ACC112 (cell line): ENCODE measurements around the gene PLEKHA5.

ENCODE experiments used
- H2AFZ ChIP-seq: fragments of 200-600 bp; sonication (generic); one replicate; pipeline ENCODE4 v1.6.0; 2017; ENCODE audit warnings: antibody characterized with exemption, low read length; ENCODE audit not compliant: unreplicated experiment
- H3K27ac ChIP-seq: fragments of 200-600 bp; sonication (generic); 2 replicates; pipeline ENCODE4 v1.5.1; 2014; ENCODE audit warnings: low read depth, mild to moderate bottlenecking, antibody characterized with exemption, low read length, moderate library complexity
- H3K27me3 ChIP-seq: fragments of 200-600 bp; sonication (generic); 2 replicates; pipeline ENCODE4 v1.6.1; 2014; ENCODE audit warnings: mild to moderate bottlenecking, antibody characterized with exemption, low read length, moderate library complexity, mixed read lengths; ENCODE audit not compliant: insufficient read depth
- H3K36me3 ChIP-seq: fragments of 200-600 bp; sonication (generic); 2 replicates; pipeline ENCODE4 v1.6.1; 2016; ENCODE audit warnings: mild to moderate bottlenecking, antibody characterized with exemption, low read length, moderate library complexity, mixed read lengths; ENCODE audit not compliant: insufficient read depth
- H3K4me1 ChIP-seq: fragments of 200-600 bp; sonication (generic); one replicate; pipeline ENCODE4 v1.6.1; 2016; ENCODE audit warnings: low read length, mixed read lengths; ENCODE audit not compliant: insufficient read depth, unreplicated experiment, control insufficient read depth
- H3K4me3 ChIP-seq: fragments of 200-600 bp; sonication (generic); 2 replicates; pipeline ENCODE4 v1.5.1; 2014; ENCODE audit warnings: mild to moderate bottlenecking, low read depth, low read length
- H3K79me2 ChIP-seq: fragments of 200-600 bp; sonication (generic); one replicate; pipeline ENCODE4 v1.6.0; 2016; ENCODE audit warnings: low read length; ENCODE audit not compliant: control insufficient read depth, unreplicated experiment, insufficient read depth

The PLEKHA5 gene

DNA sequence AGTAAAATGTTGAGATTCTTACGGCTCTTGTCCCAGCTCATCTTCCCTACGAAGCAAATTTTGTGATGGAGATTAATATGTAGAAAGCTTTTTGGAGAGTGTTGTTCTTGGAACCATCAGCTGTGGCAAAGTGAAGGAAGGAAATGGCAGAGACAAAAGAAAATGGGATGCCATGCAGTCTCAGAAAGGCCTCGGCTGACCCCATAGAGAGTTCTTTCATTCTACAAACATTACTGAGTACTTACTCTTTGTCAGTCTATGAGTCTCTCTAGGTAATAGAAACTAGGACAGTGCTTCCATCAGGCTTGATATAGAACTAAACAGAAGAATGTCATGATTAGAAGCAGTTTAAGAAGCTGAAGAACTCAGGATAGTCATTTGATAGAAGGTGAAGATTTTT, 134.1 kb downstream of the PLEKHA5 start:
- Histone ChIP-seq H3K79me2 (no peaks in the 10 kb centered on the region), H2AFZ (no peak overlapping the region), H3K27me3 (no peaks in the 10 kb centered on the region), H3K4me3 (no peak overlapping the region), H3K36me3 (no peaks in the 10 kb centered on the region), H3K27ac (no peak overlapping the region), H3K4me1 (no peaks in the 10 kb centered on the region)

GRCh38 chr12:19273482-19274330, 144.2 kb downstream of the PLEKHA5 start:
- H3K4me1 ChIP-seq = peaks cover 18% of the 10 kb centered on the region
- no peak overlapping the region for H2AFZ ChIP-seq
- peak overlapping the region; percentile 55 for H3K27ac ChIP-seq
- peaks cover 9% of the 10 kb centered on the region; the same call in 1 of the 2 replicates for H3K36me3 ChIP-seq
- no peaks in the 10 kb centered on the region for H3K27me3 ChIP-seq
- H3K79me2 ChIP-seq = no peaks in the 10 kb centered on the region
- H3K4me3 ChIP-seq = no peak overlapping the region

DNA sequence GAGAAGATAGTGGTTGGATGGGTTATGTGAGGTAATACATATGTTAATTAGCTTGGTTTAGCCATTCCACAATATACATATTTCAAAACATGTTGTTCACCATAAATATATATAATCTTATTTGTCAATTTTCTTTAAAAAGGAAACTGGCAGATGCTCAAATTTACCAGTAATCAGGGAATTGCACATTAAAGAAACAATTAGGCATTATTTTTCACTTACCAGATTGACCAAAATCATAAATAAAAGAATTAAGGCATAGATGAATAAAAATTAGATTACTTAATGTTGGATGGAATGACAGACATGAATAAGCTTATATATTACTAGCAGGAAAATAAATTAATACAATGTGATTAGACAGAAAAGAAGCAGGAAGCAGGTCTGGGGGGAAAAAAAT, 147.2 kb downstream of the PLEKHA5 start:
- H3K27ac ChIP-seq = no peak overlapping the region
- H3K4me1 ChIP-seq = peaks cover 18% of the 10 kb centered on the region
- no peaks in the 10 kb centered on the region for H3K79me2 ChIP-seq
- H3K36me3 ChIP-seq = peaks cover 9% of the 10 kb centered on the region; the same call in 1 of the 2 replicates
- H3K4me3 ChIP-seq = no peak overlapping the region
- no peaks in the 10 kb centered on the region for H3K27me3 ChIP-seq
- H2AFZ ChIP-seq = no peak overlapping the region

DNA sequence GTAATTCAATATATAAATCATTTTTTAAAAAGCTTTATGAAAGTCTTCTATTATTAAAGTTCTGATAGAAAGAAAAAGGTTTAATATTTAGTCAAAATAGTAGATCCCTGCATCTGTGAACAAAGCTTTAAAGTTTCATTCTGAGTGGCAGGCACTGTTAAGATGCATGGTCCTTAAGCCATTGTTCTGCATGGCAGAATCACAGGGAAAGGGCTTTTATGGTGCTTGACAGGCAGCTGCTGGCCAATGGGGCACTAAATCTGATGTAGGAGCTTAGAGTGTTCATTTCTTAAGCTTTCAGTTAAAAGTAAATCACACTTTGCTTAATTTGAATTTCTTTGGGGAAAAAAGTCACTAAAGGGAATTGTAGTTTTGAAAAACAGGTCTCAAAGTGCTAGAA, 148.2 kb downstream of the PLEKHA5 start:
- Histone ChIP-seq H3K27me3 (no peaks in the 10 kb centered on the region), H3K4me3 (no peak overlapping the region), H3K27ac (no peak overlapping the region), H3K79me2 (no peaks in the 10 kb centered on the region), H3K4me1 (peaks cover 18% of the 10 kb centered on the region), H3K36me3 (peaks cover 9% of the 10 kb centered on the region; the same call in 1 of the 2 replicates), H2AFZ (no peak overlapping the region)

DNA sequence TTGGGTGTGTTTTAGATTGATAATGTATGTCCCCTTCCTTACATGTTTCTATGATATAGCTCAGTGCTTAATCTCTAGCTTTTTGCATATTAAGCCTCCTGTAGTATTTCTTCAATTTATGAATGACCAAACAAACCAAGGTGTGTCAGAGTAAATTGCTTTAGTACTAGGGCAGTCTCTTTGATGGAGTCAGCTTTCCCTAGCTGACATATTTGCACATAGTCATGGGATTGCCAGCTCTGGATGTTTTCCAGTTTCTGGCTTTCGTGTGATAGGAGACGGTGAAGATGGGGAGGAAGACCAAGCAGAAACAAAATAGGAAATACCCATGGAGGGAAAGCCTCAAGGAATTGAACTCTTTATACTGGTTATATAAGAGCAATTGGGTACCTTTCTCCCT, 148.9 kb downstream of the PLEKHA5 start:
- peaks cover 9% of the 10 kb centered on the region; the same call in 1 of the 2 replicates for H3K36me3 ChIP-seq
- no peaks in the 10 kb centered on the region for H3K79me2 ChIP-seq
- peaks cover 11% of the 10 kb centered on the region for H3K4me1 ChIP-seq
- H3K27me3 ChIP-seq = no peaks in the 10 kb centered on the region
- no peak overlapping the region for H3K4me3 ChIP-seq
- H3K27ac ChIP-seq = no peak overlapping the region
- H2AFZ ChIP-seq = no peak overlapping the region

DNA sequence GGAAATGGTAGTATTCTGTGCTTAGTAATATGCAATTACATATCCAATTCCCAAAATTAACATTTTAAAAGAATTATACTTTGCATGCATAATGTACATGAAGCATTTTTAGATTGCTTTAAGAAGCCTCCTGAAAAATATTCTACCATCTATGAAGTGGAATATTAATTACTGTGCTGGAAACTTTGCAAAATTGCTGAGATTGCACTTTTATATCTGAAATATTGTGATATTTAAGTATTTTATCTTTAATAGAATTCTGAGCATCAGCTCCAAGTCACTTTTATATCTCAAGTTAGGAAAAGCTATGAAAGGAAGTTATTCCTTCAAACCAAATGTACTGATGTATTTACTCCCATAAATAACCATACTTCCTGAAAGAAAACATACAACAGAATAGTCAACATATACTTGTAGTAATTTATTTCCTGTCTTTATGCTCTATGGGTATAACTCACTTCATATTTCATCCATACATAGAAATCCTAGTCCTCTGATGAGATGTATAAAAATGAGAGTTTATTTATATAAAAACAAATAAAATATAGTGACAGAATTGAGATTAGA, 152.7 kb downstream of the PLEKHA5 start:
- no peaks in the 10 kb centered on the region for H3K27me3 ChIP-seq
- H3K27ac ChIP-seq = no peak overlapping the region
- no peak overlapping the region for H3K4me3 ChIP-seq
- H3K79me2 ChIP-seq = no peaks in the 10 kb centered on the region
- H3K4me1 ChIP-seq = no peaks in the 10 kb centered on the region
- no peak overlapping the region for H2AFZ ChIP-seq
- H3K36me3 ChIP-seq = no peaks in the 10 kb centered on the region

- H3K79me2 ChIP-seq = no peaks in the 10 kb centered on the region
- no peak overlapping the region for H3K27ac ChIP-seq
- no peaks in the 10 kb centered on the region for H3K36me3 ChIP-seq
- no peaks in the 10 kb centered on the region for H3K27me3 ChIP-seq
- H2AFZ ChIP-seq = no peak overlapping the region
- no peaks in the 10 kb centered on the region for H3K4me1 ChIP-seq
- no peak overlapping the region for H3K4me3 ChIP-seq
Observed at GRCh38 chr12:19284658-19285057, 155.1 kb downstream of the PLEKHA5 start.

DNA sequence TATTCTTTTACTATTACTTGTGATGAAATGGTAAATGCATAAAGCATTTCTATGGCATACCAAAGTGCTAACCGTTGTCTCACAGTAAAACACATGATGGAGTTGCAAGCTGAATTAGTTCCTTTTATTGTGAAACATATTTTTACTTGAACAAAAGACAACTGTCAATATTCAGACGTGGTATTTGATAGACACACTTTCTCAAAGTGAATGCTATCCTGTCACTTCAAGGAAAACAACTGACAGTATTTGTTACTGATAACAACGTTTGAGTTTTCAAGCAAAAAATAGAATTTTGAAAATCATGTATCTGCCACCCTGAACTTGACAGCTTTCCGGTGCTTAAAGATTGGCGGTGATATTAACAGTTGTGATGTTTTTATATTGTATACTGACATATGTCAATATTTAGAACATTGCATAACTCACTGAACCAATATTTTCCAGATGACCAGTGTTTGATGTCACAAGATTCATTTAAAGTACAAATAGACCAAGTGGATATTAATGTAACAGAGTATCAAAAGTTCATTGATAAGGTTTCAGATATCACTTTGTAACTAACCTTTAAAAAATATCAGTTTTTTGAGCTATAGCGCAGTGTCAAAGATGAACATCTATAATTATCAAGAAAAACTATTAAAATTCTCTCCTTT, 156.4 kb downstream of the PLEKHA5 start:
- Histone ChIP-seq H3K36me3 (no peaks in the 10 kb centered on the region), H3K27ac (no peak overlapping the region), H3K4me3 (no peak overlapping the region), H3K27me3 (no peaks in the 10 kb centered on the region), H2AFZ (no peak overlapping the region), H3K4me1 (no peaks in the 10 kb centered on the region), H3K79me2 (no peaks in the 10 kb centered on the region)

GRCh38 chr12:19287302-19287701, 157.8 kb downstream of the PLEKHA5 start:
- H3K36me3 ChIP-seq = no peaks in the 10 kb centered on the region
- no peak overlapping the region for H3K4me3 ChIP-seq
- H3K27me3 ChIP-seq = no peaks in the 10 kb centered on the region
- no peak overlapping the region for H2AFZ ChIP-seq
- no peaks in the 10 kb centered on the region for H3K4me1 ChIP-seq
- no peaks in the 10 kb centered on the region for H3K79me2 ChIP-seq
- H3K27ac ChIP-seq = no peak overlapping the region

GRCh38 chr12:19288161-19288560, 158.6 kb downstream of the PLEKHA5 start:
- Histone ChIP-seq H2AFZ (no peak overlapping the region), H3K36me3 (no peaks in the 10 kb centered on the region), H3K4me3 (no peak overlapping the region)

More at GRCh38 chr12:19288161-19288560, 158.6 kb downstream of the PLEKHA5 start:
- Histone ChIP-seq H3K4me1 (no peaks in the 10 kb centered on the region), H3K79me2 (no peaks in the 10 kb centered on the region), H3K27ac (no peak overlapping the region), H3K27me3 (no peaks in the 10 kb centered on the region)
